Endometrium (tissue), 2 donors: ENCODE data around the gene MYO18B.

Experiments
- FAIRE-seq: peaks from 2 replicates; lab custom pipeline; 2012; peaks lifted over from hg19 to GRCh38; lab: Jason Lieb, UNC
- donor health status: control.
- donor health status: control.

Gene MYO18B

GRCh38 chr22:25903294-25903693 lies 161.3 kb downstream of the MYO18B start:
- no peak for FAIRE-seq

DNA sequence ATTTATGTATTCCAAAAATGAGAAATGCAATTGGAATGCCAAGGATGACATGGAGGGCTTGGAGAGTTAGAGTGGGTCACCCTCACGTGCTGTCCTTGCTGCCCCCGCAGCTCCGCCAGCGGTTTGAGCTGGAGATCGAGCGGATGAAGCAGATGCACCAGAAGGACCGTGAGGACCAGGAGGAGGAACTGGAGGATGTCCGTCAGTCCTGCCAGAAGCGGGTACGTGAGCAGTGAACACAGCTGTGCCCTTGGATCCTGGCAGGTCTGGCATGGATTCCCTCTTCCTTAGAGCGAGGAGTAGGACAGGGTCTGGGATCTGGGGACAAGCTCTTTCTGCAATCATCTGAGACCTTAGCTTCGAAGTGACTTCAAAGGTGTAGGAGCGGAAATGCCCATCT lies 166.2 kb downstream of the MYO18B start:
- FAIRE-seq, result no peak

GRCh38 chr22:25908755-25909154 lies 166.8 kb downstream of the MYO18B start:
- no peak for FAIRE-seq

DNA sequence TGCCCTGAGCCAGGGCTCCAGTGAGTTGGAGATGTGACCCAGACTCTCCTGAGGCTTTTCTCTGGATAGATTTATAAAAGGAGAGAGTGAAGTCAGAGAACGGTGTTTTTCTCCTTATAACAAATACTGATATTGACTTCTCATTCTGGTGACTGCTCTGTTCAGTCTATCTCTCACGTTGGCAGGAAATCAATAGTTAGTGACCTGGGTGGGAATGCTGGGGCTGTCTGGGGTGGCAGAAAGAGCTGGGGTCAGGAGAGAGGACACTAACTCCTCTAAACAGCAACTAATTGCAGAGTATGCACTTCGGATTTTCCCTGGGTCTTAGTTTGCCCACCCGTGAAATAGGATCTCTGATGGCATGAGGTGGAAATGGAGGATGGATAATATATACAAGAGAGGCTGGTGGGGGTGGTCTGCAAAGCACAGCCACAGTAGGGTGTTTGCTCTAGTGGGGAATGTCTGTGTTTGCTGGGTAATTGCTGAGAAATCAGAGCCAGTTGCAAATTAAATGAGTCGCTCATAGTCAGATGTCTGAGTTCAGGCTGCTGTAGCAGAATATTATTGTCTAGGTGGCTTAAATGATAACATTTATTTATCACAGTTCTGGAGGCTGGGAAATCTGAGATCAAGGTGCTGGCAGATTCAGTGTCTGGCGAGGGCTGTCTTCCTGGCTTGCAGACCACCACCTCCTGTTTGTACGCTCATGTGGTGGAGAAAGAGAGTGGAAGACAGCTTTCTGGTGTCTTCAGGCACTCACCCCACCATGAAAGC lies 167.8 kb downstream of the MYO18B start:
- no peak for FAIRE-seq

DNA sequence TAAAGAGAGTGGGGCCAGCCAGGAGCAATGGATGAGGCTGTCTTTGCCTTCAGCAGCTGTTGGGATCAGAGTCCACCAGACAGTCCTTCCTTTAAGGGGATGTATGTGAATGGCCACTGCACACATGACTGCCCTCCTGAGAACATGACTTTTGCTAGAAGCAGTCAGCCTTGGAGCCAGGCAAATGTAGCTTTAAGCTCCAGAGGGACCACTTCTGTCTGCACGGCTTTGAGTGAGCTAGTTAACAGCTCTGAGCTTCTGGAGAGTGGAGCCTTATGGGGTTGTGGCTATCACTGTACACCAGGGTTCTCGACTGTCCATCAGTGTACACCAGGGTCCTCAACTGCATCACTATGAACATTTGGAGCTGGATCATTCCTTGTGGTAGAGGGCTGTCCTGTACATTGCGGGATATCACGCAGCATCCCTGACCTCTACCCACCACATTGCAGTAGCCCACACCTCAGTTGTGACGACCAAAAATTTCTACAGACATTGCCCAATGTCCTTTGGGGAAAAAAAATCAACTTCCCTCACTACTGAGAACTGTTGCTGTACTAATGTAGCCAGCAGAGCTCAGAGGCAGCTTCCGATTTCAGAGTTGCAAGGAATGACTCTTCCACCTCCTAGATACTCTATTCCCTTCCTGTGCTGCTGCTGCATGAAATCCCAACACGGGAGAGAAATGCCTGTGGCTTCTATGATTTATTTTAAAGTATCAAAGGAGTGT lies 169.4 kb downstream of the MYO18B start:
- no peak for FAIRE-seq

- FAIRE-seq, result no peak
Measured at GRCh38 chr22:25919452-25919851, 177.5 kb downstream of the MYO18B start.

DNA sequence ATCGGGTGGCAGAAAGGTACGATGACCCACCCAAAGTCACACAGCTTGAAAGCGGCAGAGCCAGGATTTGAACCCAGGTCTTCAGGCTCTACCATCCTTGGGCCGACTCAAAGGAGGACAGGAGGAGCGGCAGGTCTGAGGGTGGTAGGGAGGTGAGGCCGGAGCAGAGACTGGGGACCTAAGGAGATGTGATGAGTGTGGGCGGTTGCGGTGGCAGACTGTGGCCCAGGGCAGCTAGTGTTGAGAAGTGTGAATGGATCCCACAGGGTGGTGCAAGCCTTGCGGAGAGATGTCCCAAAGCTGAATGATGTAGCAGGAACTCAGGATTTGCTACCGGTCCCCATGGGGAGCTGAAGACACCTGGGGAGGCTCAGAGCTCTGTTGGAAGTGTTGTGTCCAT lies 180.2 kb downstream of the MYO18B start:
- no peak for FAIRE-seq

DNA sequence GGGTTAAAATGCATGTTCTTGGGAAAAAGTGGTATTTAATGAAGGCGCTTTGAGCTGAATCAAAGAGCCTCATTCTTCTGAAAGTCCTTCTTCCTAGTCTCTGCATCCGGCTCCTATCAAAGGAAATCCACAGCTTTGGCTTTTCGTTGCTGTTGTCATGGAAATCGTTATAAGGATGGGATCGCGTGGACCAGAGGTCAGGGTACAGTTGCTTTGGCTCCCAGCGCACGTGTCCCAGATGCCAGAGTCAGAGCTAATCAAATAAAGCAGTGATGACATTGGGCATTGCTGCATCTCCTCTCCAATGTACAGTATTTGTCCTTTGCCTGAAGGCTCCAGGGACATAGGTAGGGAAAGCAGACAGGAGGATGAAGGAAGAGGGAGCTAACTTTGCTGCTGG lies 181.9 kb downstream of the MYO18B start:
- no peak for FAIRE-seq

DNA sequence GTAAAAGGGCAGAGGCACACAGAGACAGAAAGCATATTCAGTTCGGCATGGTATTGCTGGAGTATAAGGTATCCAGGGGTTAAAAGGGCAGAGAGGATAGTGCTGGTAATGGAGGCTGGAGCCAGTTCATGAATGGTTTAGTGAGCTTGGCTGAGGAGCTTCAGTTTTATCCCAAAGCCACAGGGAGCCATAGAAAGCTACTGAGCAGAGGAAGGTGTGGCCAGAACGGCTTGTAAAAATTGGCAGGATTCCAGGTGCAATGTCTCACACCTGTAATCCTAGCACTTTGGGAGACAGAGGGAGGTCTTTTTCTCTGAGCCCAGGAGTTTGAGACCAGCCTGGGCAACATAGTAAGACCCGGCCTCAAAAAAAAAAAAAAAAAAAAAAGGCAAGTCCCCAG lies 186.1 kb downstream of the MYO18B start:
- FAIRE-seq, result no peak

GRCh38 chr22:25929321-25929878 lies 187.4 kb downstream of the MYO18B start:
- no peak for FAIRE-seq

DNA sequence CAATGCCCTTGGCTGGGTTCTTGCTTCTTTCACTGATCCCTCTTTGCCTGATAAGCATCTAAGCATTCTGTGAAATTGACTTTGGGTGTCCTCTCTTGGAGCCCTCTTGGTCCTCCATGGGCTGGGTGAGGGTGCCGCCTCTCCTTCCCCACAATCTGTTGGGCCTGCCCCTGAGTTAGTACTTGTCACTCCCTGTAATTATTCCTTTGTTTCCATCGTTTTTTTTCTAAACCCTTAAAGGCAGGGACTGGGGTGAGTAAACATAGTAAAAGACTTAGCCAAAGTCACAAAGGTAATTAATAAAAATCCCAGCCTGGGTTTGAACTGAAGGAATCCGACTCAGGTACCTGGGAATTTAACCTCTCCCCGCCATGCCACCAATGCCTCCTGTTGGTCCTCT lies 188.1 kb downstream of the MYO18B start:
- FAIRE-seq, result no peak

DNA sequence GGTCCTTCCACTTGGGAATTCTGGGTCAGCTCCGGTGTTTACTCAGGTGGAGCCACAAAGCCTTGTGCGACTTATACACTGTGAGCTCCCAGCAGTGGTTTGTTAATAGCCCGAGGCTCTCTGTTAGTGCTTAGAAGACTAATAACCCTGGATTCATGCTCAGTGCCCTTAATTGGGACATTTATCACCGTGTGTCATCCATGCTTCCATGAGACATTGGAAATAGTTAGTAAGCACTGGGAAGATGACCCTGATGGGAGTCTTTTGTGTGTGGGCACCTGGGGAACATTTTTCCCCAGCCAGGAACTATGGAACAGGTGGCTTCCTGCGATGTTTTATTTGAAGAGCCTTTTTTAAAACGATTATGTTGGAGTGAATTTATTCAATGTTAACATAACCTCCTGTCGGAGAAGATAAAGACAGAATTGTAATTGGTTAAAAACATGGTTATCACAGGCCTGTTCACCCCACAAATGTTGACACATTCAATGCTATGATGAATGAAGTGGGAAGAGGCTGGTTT lies 188.9 kb downstream of the MYO18B start:
- no peak for FAIRE-seq

GRCh38 chr22:25933158-25933788 lies 191.3 kb downstream of the MYO18B start:
- no peak for FAIRE-seq

DNA sequence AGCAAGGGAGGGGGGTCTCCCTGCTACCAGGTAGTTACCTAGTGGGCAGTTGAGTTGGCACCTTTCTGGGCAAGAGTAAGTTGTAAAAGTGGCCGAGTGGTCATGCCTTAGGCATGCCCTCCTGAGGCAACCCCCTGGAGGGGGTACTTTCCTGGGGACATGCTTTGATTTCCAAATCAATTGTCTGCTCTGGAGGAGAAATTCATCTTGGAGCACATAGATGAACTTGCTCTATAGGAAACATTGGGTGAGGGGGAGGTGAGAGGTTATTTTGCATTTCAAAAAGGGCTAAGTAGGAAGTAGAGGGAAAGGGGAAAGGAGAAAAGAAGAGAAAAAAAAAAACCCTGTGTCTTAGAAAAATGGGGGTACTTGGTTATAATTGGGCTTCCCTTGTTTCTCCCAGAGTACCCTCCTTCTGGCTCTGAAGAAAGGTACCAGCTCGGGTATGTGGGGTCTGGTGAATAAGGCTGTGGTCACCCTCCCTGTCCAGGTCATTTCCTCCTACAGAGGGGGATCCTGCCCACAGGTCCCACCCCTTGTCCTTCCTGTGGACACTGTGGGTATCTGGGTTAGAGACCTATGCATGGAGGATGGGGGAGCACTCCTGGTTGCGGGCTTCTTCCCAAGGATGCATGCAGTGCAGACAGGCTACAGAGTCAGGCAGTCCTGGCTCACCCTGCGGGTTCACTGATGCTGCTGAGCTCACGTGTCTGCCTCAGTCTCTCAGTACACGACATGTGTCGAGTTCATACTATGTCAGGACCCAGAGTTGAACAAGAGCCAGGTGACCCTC lies 193.5 kb downstream of the MYO18B start:
- no peak for FAIRE-seq

DNA sequence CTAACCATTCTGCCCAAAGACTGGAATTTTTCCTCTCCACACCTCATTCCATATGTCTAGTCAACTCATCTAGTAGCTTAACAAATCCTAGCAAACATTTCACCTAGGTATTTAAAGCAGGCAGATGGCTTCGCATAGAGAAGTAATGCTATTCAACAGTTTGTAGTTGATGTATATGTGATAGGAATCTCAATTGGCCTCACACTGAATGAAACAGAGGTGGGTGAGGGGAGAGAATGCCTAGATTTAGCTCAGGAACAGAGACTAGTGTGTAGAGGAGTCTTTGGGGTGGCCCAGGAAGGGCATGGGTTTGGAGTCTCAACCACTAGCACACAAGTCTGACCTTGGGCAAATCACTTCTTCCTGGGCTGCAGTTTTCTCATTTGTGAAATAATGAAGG lies 196.2 kb downstream of the MYO18B start:
- no peak for FAIRE-seq

DNA sequence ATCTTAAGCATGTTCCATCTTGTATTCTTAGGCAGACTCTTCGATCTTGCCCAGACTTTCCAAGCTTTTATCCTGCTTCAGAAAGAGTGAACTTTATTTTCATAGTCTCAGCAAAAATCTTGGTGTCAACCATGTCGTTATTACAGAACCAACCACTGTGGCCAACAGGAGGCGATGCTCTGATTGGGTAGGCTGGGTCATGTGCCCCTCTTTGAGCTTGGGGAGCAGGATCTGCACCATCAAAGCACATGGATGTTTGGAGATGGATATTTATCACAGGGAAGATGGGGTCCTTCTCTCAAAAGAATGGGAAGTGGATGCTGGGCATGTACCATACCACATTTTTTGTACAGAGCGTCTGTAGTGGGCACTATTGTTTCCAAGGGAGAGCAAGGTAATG lies 197.4 kb downstream of the MYO18B start:
- no peak for FAIRE-seq

DNA sequence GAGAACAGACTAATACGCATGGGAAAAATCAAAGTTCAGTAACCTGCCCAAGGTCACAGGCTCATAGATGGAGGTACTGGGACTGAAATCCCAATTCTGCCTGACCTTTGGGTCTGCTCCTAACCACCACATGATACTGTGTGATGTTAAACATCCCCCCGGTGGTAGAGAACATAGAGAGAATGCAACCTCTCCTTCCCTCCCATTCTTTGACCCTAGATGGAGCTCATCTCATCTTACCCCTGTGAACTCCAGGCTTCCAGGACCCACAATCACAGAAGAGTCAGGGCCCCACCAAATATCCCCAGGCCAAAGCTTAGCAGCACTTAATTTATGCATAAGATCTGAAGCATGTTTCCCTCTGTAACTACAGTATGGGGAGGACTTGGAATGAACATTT lies 198.5 kb downstream of the MYO18B start:
- FAIRE-seq, result no peak

DNA sequence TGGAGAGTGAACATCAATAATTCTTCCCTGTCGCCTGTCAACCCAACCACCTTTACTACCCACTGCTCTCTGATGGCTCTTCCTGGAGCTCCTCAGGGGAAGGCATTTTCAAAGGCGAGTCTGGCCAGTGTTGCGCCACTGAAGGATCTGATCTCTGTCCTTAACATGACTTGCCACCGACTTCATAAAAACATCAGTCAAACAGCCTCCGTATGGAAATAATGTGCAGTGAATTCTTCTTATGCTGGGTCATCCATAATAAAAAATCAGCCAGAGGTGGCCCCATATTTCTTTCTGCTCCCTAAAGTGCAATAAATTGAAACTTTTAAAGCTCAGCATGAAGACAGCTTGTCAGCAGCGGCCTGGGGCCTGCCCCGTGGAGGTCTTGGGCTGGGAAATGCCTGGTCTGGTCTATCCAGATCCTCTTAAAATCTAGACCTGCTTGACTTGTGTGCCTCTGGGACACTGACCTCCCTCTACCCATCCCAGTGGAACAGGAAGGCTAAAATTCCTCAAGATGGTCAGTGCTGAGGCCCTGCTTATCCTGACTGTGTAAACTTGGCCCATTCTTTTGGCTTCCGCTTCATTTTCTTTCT lies 199.5 kb downstream of the MYO18B start:
- FAIRE-seq, result no peak

- no peak for FAIRE-seq
Measured at GRCh38 chr22:25942115-25942855, 200.3 kb downstream of the MYO18B start.

DNA sequence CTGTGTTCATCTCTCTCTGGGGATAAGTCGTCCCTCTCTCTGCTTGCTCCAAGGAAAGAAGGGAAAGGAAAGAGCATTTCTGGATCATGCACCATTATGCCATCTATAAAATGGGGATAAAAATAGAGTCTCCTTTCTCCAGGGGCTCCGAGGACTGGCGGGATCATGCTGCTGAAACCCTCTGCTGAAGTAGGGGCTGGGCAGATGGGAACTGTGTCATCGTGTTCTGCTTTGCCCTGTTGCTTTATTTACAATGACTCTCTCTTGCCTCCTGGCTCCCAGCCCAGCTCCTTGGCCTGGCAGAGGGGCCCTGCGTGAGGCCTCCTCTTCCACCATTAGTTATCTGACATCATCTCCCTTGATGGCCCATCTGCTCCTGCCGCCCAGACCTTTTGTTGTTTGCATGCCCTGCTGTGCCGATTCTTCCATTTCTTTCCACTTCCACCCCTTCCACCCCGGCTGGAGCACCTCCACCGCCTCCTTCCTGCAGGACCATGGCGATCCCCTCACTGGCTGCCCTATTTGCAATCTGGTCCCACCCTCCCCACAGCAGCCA lies 200.9 kb downstream of the MYO18B start:
- no peak for FAIRE-seq
